Activated CD4-positive, alpha-beta T cell treated with anti-CD3 and anti-CD28 coated beads for 4 hours (primary cell): ENCODE data around the gene KLHL3.
A peak's percentile ranks its signal among the peaks of the same experiment; 100 is the strongest.

Experiments used
- DNase-seq, 2 donors: peaks; one replicate each; pipeline ENCODE4 v3.0.0-alpha.2; 2020

KLHL3 gene

GRCh38 chr5:137743031-137743640 lies 7.2 kb upstream of the KLHL3 start:
- peak; percentile 63 to 70 for DNase-seq

GRCh38 chr5:137741718-137742117 lies 5.8 kb upstream of the KLHL3 start:
- DNase-seq, result no peak

DNA sequence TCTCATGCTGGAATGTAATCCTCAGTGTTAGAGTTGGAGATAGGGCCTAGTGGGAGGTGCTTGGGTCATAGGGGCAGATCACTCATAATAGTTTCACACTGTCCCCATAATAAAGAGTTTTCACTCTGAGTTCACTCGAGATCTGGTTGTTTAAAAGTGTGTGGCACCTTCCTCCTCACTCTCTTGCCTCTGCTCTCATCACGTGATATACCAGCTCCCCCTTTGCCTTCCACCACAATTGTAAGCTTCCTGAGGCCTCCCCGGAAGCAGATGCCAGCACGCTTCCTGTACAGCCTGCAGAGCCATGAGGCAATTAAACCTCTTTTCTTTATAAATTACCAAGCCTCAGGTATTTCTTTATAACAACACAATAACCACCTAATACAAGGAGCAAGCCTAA lies 3.8 kb upstream of the KLHL3 start:
- DNase-seq, result no peak

DNA sequence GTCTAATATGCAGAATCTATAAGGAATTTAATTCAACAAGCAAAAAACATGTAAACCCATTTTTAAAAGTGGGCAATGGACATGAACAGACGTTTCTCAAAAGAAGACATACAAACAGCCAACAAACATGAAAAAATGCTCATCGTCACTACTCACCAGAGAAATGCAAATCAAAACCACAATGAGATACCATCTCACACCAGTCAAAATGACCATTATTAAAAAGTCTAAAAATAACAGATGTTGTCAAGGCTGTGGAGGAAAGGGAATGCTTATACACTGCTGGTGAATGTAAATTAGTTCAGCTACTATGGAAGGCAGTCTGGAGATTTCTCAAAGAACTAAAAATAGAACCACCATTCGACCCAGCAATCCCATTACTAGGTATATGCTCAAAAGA lies 3.1 kb upstream of the KLHL3 start:
- no peak for DNase-seq

GRCh38 chr5:137737349-137738131 lies 1.7 kb upstream of the KLHL3 start:
- peak; percentile 19 to 24 for DNase-seq

GRCh38 chr5:137736496-137736895 lies 607 bp upstream of the KLHL3 start:
- no peak for DNase-seq

- DNase-seq, result peak in 1 of 2 donors; percentile 16
Measured at GRCh38 chr5:137734962-137735554, 831 bp downstream of the KLHL3 start.

DNA sequence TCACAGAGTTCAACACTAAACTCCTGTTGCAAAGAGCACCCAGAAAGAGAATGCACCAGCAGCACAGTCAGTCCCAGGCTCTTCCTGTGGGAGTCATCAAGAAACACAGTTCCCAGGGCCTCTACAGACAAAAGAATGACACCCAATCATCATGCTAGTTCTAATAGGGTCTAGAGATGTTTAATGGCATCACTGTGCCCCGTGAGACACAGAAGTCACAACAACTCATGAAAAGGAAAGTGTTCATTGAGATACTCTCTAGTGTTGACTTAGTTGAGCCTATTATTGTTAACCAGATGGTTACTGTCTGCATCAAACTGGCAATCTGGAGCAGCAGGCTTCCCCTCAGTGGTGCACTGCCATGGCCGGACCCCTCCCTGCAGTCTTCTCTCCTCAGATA lies 1.6 kb downstream of the KLHL3 start:
- DNase-seq, result no peak

GRCh38 chr5:137733922-137734321 lies 2.0 kb downstream of the KLHL3 start:
- DNase-seq, result no peak

- no peak for DNase-seq
Measured at GRCh38 chr5:137733006-137733405, 2.9 kb downstream of the KLHL3 start.

DNA sequence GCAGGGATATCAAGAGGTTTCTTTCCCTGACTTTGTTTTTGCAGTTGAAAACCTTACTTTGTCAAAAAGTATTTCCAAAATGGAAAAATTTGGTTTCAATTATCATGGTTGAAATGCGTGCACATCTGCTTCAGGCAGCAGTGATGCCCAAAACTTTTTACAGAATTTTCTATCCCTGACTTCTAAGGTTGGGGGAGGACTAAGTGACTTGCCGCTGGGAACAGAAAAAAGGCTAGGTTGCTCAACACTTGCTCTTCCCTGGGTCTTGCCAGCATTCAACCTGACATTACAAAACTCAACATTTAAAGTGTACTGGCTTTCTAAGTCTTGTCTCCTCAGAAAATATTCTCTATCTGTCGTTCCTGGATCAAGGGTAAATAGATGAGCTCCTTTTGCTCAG lies 4.7 kb downstream of the KLHL3 start:
- no peak for DNase-seq

DNA sequence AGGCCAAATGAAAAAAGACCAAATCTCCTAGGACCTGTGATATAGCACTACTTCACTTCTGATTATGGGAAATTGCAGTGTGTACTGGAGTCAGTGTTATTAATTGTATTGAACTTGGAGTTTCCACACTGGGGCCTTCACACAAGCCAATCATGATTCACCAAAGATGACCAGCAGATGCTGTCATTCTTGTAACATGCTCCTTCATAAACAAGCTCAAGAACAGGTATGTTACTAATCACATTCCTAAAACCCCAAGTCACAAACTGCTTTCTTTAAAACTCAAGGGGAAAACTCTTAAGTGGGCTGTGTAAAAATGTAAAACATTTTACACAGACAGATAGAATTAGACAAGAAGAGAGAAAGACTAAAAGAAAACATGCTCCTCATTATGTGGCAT lies 5.6 kb downstream of the KLHL3 start:
- no peak for DNase-seq

- DNase-seq, result no peak
Measured at GRCh38 chr5:137728048-137728447, 7.8 kb downstream of the KLHL3 start.

DNA sequence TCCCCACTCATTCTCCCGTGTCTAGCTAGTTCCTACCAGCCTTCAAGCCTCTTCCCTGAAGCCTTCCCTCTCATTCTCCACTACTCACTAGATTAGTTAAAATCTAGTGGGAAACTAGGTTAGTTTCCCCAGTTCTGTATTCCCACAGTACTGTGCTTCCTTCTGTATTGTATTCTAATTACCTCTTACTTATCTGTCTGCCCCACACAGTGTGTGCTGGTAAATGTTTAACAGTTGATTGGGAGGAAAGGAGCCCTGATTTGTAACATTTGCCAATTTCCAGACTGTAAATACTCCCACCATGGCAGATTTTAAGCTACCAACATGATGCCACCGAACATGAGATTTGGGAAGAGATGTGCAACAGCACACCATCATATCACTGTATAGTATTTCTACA lies 8.3 kb downstream of the KLHL3 start:
- no peak for DNase-seq

DNA sequence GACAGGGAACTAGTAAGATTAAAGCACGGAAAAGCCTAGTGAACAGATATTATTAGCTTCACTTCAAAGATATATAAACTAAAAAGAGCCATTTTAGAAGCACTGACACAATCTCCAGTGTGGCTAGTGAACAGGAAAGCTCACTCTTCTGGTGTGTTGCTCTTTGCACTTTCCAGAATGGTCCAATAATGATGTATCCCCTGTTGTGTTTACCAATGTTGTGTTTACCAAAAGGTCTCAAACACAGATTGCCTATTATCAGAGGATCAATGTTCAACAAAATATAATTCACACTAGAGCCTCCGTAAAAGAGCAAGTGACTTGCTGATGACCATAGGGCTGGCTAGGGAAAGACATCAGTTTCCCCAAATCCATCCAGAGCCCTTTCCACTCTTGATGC lies 11.6 kb downstream of the KLHL3 start:
- no peak for DNase-seq

DNA sequence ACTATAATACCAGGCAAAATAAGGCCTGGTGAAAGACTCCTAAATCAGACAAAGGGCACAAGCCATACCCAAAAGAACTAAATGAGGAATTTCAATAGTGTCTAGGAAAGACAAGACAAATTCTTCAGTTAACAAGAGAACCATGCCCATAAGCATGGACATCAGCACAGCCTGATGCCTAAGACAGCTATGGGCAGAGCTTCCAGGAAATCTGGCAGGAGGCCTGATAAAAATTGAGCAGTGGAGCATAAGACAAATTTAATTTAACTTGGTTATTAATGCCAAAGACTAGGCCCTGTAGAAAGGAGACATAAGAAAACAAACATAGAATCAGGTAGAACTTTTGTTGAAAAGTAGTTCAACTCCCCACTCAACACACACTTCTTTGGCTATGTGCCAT lies 17.3 kb downstream of the KLHL3 start:
- DNase-seq, result no peak

- no peak for DNase-seq
Measured at GRCh38 chr5:137716337-137716736, 19.6 kb downstream of the KLHL3 start.

DNA sequence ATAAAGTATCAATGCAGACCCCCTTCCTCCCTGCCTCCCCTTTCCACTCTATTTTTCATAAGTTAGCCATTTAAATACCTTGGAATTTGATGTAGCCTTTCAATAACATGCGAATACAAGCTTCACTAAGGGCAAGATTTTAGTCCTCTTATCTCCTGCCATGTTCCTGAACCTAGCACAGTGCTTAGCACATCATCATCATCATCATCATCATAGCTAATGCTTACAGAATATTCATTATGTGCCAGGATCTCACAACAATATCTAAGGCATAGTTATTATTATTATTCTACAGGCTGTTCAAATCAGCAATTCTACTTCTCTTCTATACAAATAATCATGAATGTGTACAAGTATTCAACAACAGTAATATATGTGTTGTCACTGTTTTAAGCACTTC lies 20.4 kb downstream of the KLHL3 start:
- DNase-seq, result no peak

DNA sequence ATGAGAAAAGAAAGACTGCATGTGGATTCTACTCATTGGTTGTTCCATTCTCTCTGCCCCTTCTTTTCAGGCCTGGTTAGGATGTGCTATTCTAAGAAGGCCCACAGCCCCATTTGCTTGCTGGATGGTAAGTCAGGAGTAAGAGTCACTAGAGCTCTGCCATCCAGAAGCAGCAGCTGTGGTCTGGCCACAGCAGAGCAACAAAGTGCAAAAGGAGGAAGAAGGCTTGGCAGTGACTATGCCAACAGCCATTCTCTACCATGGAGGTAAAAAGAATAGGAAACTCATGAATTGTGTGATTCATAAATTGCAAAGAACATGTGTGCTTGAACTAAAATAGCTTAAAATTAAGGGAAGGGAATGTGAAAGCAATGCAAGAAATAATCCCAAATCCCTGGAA lies 20.9 kb downstream of the KLHL3 start:
- DNase-seq, result no peak

DNA sequence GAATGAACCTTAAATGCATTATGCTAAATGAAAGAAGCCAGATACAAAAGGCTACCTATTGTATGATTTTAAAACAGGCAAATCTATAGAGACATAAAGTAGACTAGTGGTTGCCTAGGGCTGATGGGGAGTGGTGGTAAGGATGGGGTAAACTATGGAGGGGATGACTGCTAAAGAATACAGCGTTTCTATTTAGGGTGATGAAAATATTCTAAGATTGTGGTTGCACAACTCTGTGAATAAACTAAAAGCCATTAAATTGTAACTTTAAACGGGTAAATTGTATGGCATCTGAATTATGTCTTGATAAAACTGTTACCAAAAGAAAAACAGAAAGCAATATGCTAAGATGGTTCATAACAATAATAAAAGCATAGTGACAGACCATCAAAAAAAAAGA lies 21.4 kb downstream of the KLHL3 start:
- DNase-seq, result no peak

DNA sequence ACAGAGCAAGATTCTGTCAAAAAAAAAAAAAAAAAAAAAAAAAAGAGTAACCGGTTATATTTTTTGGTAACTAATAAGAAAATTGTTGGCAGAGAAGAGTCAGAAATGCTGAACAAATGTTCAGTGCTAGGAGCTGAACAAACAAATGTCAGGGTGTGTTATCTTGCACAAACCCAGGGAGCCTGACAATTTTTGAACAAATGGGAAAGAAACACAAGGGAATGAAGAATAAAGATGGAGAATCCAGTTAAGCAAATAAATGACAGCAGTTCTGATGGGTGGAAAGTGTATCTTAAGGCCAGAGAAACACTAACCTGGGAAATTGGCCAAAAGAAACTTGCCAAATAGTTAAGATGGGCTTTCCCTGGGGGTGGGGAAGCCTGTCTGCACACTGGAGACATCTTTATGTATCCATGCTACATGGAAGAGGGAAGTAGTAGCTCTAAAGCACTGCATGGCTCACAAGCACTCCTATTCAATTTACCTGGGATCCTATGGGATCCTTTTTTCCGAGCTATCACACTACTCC lies 23.7 kb downstream of the KLHL3 start:
- DNase-seq, result no peak

GRCh38 chr5:137710086-137710485 lies 25.8 kb downstream of the KLHL3 start:
- no peak for DNase-seq

DNA sequence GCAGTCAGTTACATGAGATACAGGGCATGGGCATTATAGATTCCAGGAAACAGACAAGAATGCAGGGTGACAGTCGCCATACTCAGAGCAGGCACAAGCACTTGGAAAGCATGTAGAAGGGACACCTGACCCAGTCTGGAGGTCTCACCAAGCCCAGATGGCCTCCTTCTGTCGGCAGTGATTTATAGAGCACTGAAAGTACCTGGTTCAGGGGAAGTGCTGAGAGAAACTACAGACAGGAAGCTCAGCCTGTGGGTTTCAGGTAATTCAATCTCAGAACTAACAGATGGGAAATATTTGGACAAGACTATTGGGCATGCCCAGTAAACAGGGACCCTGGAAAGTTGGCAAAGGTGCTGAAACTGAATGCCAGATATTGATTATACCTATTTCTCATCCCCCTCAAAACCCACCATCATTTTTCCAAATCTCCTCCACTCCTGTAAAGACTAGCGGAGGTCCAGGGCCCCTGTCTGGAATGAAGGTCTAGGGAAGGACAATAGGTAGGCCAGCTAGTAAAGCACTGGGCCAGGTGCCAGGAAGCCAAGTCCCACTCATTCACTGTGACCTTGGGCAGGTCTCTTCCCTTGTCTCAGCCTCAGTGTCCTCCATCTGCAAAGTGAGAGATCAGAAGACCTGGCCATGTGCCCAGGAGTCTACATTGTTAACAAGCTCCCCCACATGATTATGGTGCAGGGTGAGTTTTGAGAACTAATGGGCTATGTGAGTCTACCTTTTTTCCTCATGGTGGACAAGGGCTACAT lies 26.9 kb downstream of the KLHL3 start:
- DNase-seq, result no peak
